Cerebellar nuclear complex (tissue), 1 donor: ENCODE results near the gene L1TD1.
"Not testable (repeated sequence)": the region's sequence is repeated elsewhere in the genome, so short reads cannot be mapped to it uniquely, and the experiment has no call there.

Source experiments
- DNase-seq, 2 experiments: peaks; one replicate each; lab custom pipeline; 2025; lab: John Stamatoyannopoulos, UW

Gene L1TD1

GRCh38 chr1:62234688-62235087 lies 40.0 kb downstream of the L1TD1 start:
- DNase-seq: no peak

GRCh38 chr1:62235576-62235975 lies 40.9 kb downstream of the L1TD1 start:
- DNase-seq: no peak

GRCh38 chr1:62237361-62237760 lies 42.7 kb downstream of the L1TD1 start:
- no peak for DNase-seq

- DNase-seq: no peak
These were observed 43.3 kb downstream of the L1TD1 start for GRCh38 chr1:62237950-62238374.

- DNase-seq: no peak
These were observed 43.9 kb downstream of the L1TD1 start for GRCh38 chr1:62238507-62238906.

- DNase-seq: not testable (repeated sequence)
These were observed 45.2 kb downstream of the L1TD1 start for GRCh38 chr1:62239652-62240403.

- no peak for DNase-seq
These were observed 46.2 kb downstream of the L1TD1 start for GRCh38 chr1:62240651-62241370.

DNA sequence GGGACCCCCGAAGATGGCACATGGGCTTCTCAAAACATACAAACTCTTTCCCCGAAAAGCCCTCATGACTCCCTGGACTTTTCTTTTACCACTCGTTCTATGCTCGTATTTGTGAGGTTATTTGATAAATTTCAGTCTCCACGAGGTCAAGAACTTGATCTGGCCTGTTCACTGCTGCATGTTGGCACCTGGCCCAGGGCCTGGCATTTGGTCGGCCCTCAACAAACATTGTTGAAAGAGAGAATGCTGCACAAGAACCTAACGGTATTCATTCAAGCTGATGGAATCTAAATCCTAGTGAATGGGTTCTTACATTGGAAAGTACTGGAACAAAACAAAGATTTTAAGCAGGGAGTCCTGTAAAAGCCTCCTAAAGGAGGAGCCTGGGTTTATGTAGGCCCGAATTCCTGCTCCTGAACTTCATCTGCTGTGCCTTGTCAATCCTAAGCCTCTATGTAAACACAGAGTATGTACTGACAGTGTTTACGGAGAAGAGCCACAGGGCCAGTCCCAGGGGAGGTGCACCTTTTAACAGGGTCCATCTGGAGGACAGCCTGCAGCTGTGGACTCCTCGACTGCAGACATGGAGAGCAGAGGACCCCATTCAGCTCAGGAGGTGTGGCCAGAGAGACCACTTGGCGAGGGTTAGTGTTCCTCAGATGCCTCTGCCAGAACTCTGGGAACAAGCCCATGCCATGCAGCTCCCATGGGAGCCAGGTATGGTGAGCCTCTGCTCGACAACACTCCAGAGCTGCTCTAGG lies 46.9 kb downstream of the L1TD1 start:
- DNase-seq: no peak

GRCh38 chr1:62244380-62244779 lies 49.7 kb downstream of the L1TD1 start:
- not testable (repeated sequence) for DNase-seq

GRCh38 chr1:62245201-62245600 lies 50.6 kb downstream of the L1TD1 start:
- DNase-seq: no peak

GRCh38 chr1:62247391-62248168 lies 52.9 kb downstream of the L1TD1 start:
- DNase-seq: no peak

GRCh38 chr1:62250126-62250726 lies 55.6 kb downstream of the L1TD1 start:
- no peak for DNase-seq

GRCh38 chr1:62259551-62259950 lies 64.9 kb downstream of the L1TD1 start:
- DNase-seq: no peak

DNA sequence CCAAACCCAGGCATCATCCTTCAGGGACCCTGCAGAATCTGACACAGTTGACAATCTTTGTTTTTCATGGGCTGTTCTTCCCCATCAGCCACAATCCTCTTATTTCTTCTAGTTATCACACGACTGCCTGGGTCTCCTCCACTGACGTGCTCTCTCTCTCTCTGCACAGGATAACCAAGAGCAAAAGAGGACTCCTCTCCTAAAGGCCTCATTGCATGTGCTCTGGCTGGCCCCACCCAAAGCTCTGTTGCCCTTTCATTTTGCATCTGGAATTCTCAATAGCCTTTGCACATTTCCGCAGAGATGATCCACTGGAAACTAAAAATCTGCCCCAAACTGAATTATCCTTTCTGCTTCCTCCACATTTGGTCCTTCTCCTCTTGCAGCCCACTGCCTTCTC lies 66.0 kb downstream of the L1TD1 start:
- no peak for DNase-seq
